Mesendoderm (in vitro differentiated cells): Measurements from ENCODE around the gene COLEC12.

Source experiments
- DNase-seq: peaks from one replicate; pipeline ENCODE4 v3.0.0; 2013
- H2AK5ac ChIP-seq: 2 replicates; pipeline ENCODE4 v1.6.1; 2013; ENCODE audit warnings: low read length, inconsistent platforms
- H2BK120ac ChIP-seq: 2 replicates; pipeline ENCODE4 v1.6.1; 2013; ENCODE audit warnings: low read depth, mild to moderate bottlenecking, low read length, moderate library complexity, mixed read lengths
- H2BK15ac ChIP-seq: replicated peaks from 2 replicates; pipeline ENCODE4 v1.6.1; 2013; ENCODE audit warnings: low read depth, mild to moderate bottlenecking, moderate library complexity
- H2BK5ac ChIP-seq: 2 replicates; pipeline ENCODE4 v1.6.1; 2013; ENCODE audit warnings: low read length, inconsistent platforms
- H3K18ac ChIP-seq: 2 replicates; pipeline ENCODE4 v1.6.1; 2013; ENCODE audit warnings: mild to moderate bottlenecking, low read length, mixed read lengths
- H3K23ac ChIP-seq: one replicate; pipeline ENCODE4 v1.6.1; 2013; ENCODE audit warnings: low read length
- H3K27ac ChIP-seq: 2 replicates; pipeline ENCODE4 v1.5.1; 2013; ENCODE audit warnings: low read depth, mild to moderate bottlenecking, inconsistent platforms, low read length, moderate library complexity
- H3K27me3 ChIP-seq: 2 replicates; pipeline ENCODE4 v1.6.1; 2013; ENCODE audit warnings: low read length, control low read depth, mild to moderate bottlenecking, inconsistent platforms; ENCODE audit not compliant: insufficient read depth, poor library complexity
- H3K36me3 ChIP-seq: 2 replicates; pipeline ENCODE4 v1.6.1; 2013; ENCODE audit warnings: low read length, inconsistent platforms; ENCODE audit not compliant: control insufficient read depth, insufficient read depth
- H3K4ac ChIP-seq: one replicate; pipeline ENCODE4 v1.6.1; 2013; ENCODE audit warnings: low read depth, mild to moderate bottlenecking, low read length, moderate library complexity
- H3K4me1 ChIP-seq: 2 replicates; pipeline ENCODE4 v1.6.1; 2013; ENCODE audit warnings: low read depth, low read length, inconsistent platforms; ENCODE audit not compliant: control insufficient read depth
- H3K4me2 ChIP-seq: 2 replicates; pipeline ENCODE4 v1.6.1; 2013; ENCODE audit warnings: low read length
- H3K4me3 ChIP-seq: 2 replicates; pipeline ENCODE4 v1.5.1; 2013; ENCODE audit warnings: mild to moderate bottlenecking, low read length
- H3K56ac ChIP-seq: one replicate; pipeline ENCODE4 v1.6.1; 2013; ENCODE audit warnings: low read length
- H3K79me1 ChIP-seq: 2 replicates; pipeline ENCODE4 v1.6.1; 2013; ENCODE audit warnings: low read length, inconsistent platforms
- H3K79me2 ChIP-seq: 2 replicates; pipeline ENCODE4 v1.6.1; 2013; ENCODE audit warnings: mild to moderate bottlenecking, low read length; ENCODE audit not compliant: control insufficient read depth, insufficient read depth
- H3K9ac ChIP-seq: 2 replicates; pipeline ENCODE4 v1.6.1; 2013; ENCODE audit warnings: low read length, inconsistent platforms
- H4K5ac ChIP-seq: one replicate; pipeline ENCODE4 v1.6.1; 2013; ENCODE audit warnings: low read length
- H4K8ac ChIP-seq: one replicate; pipeline ENCODE4 v1.6.1; 2013; ENCODE audit warnings: low read depth, mild to moderate bottlenecking, control low read depth, low read length, moderate library complexity
- WGBS: extraction: QIAGEN DNeasy Blood & Tissue Kit; methylation state at CpG from one replicate; pipeline ENCODE4 v1.1.7; 2013; ENCODE audit warnings: low lambda C conversion rate, missing lambda C conversion rate; ENCODE audit not compliant: insufficient coverage; ENCODE audit errors: extremely low coverage; 5-methylcytosine and 5-hydroxymethylcytosine counted together

COLEC12 gene

GRCh38 chr18:421247-422155 is 79.0 kb downstream of the COLEC12 start:
- Histone ChIP-seq H3K4me1 (no peaks in the 10 kb centered on the region), H3K4me3 (no peak overlapping the region), H3K27ac (no peak overlapping the region), H2BK5ac (no peak overlapping the region), H3K18ac (no peak overlapping the region), H3K9ac (no peak overlapping the region), H4K5ac (no peak overlapping the region), H3K4me2 (no peak overlapping the region), H3K23ac (no peak overlapping the region), H3K79me1 (no peaks in the 10 kb centered on the region), H2AK5ac (no peak overlapping the region), H3K79me2 (no peaks in the 10 kb centered on the region), H3K36me3 (no peaks in the 10 kb centered on the region), H2BK15ac (no peak overlapping the region), H3K27me3 (no peaks in the 10 kb centered on the region), H3K4ac (no peak overlapping the region), H4K8ac (no peak overlapping the region), H2BK120ac (no peak overlapping the region), H3K56ac (no peak overlapping the region)
- DNase-seq: peak; percentile 38
- WGBS: no CpG with 5 or more reads among the region's 6 CpGs

DNA sequence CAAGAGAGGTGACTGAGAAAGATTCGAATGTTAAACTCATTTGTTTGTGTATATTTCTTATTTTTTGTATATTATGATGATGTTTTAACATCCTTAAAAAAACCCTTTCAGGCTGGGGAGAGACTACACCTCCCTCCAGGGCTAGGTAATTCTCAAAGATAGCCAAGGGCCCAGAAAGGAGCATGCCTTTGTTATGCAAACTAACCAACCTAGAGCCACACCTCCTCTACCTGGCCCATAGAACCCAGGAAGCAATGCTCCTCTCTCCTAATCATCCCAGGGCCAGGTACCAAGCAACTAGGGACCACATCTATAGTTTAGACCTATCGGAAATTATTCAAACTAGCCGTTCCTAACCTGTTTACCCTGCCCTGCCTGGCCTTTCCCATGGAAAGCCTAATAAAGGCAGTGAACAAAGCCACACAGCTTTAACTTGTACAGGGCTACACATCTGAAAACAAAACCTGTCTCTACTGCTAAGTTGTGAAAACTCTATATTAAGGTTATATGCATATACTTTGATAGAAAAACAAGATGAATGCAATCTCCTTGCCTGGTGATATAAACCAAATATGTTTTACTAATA is 79.7 kb downstream of the COLEC12 start:
- Histone ChIP-seq H4K5ac (no peak overlapping the region), H4K8ac (no peak overlapping the region), H2BK15ac (no peak overlapping the region), H2AK5ac (no peak overlapping the region), H3K27me3 (no peaks in the 10 kb centered on the region), H3K79me1 (no peaks in the 10 kb centered on the region), H3K4me1 (no peaks in the 10 kb centered on the region), H3K4me3 (no peak overlapping the region), H2BK5ac (no peak overlapping the region), H3K4ac (no peak overlapping the region), H3K4me2 (no peak overlapping the region), H3K9ac (no peak overlapping the region), H3K36me3 (no peaks in the 10 kb centered on the region), H2BK120ac (no peak overlapping the region), H3K18ac (no peak overlapping the region), H3K23ac (no peak overlapping the region), H3K56ac (no peak overlapping the region), H3K27ac (no peak overlapping the region), H3K79me2 (no peaks in the 10 kb centered on the region)
- WGBS: no CpG with 5 or more reads among the region's 3 CpGs
- peak; percentile 47 for DNase-seq

GRCh38 chr18:419541-420175 is 80.8 kb downstream of the COLEC12 start:
- H3K4me1 ChIP-seq: no peaks in the 10 kb centered on the region
- H3K79me2 ChIP-seq: no peaks in the 10 kb centered on the region
- H3K27me3 ChIP-seq: no peaks in the 10 kb centered on the region
- H2BK15ac ChIP-seq: no peak overlapping the region
- H3K4me3 ChIP-seq: no peak overlapping the region
- H3K36me3 ChIP-seq: no peaks in the 10 kb centered on the region
- H2BK5ac ChIP-seq: no peak overlapping the region
- H3K18ac ChIP-seq: no peak overlapping the region
- no peak for DNase-seq
- no peak overlapping the region for H3K27ac ChIP-seq
- H3K9ac ChIP-seq: no peak overlapping the region
- no peak overlapping the region for H3K56ac ChIP-seq
- H4K8ac ChIP-seq: no peak overlapping the region
- H2AK5ac ChIP-seq: no peak overlapping the region
- no peaks in the 10 kb centered on the region for H3K79me1 ChIP-seq
- H2BK120ac ChIP-seq: no peak overlapping the region
- H3K4me2 ChIP-seq: no peak overlapping the region
- no peak overlapping the region for H3K23ac ChIP-seq
- no peak overlapping the region for H3K4ac ChIP-seq
- WGBS: no CpG with 5 or more reads among the region's 5 CpGs
- no peak overlapping the region for H4K5ac ChIP-seq

- H3K27ac ChIP-seq: no peak overlapping the region
- H2BK15ac ChIP-seq: no peak overlapping the region
- H3K79me1 ChIP-seq: no peaks in the 10 kb centered on the region
- no peak overlapping the region for H3K4ac ChIP-seq
- H3K4me3 ChIP-seq: no peak overlapping the region
- DNase-seq: no peak
- H4K5ac ChIP-seq: no peak overlapping the region
- no peak overlapping the region for H3K9ac ChIP-seq
- H4K8ac ChIP-seq: no peak overlapping the region
- H3K23ac ChIP-seq: no peak overlapping the region
- H3K36me3 ChIP-seq: no peaks in the 10 kb centered on the region
- no peak overlapping the region for H2BK5ac ChIP-seq
- no peak overlapping the region for H3K18ac ChIP-seq
- H3K4me1 ChIP-seq: no peaks in the 10 kb centered on the region
- H3K79me2 ChIP-seq: no peaks in the 10 kb centered on the region
- H2AK5ac ChIP-seq: no peak overlapping the region
- no peaks in the 10 kb centered on the region for H3K27me3 ChIP-seq
- no peak overlapping the region for H3K4me2 ChIP-seq
- no peak overlapping the region for H2BK120ac ChIP-seq
- no peak overlapping the region for H3K56ac ChIP-seq
- no CpG with 5 or more reads among the region's 5 CpGs for WGBS
These were observed 83.0 kb downstream of the COLEC12 start for GRCh38 chr18:417495-417894.

GRCh38 chr18:416930-417329 is 83.6 kb downstream of the COLEC12 start:
- H3K27ac ChIP-seq: no peak overlapping the region
- WGBS: no CpG with 5 or more reads among the region's 1 CpG
- no peak for DNase-seq

More at GRCh38 chr18:416930-417329, 83.6 kb downstream of the COLEC12 start:
- Histone ChIP-seq H3K4me2 (no peak overlapping the region), H3K27me3 (no peaks in the 10 kb centered on the region), H3K4ac (no peak overlapping the region), H3K23ac (no peak overlapping the region), H4K5ac (no peak overlapping the region), H2BK5ac (no peak overlapping the region), H3K4me1 (no peaks in the 10 kb centered on the region), H2BK15ac (no peak overlapping the region), H2AK5ac (no peak overlapping the region), H4K8ac (no peak overlapping the region), H3K9ac (no peak overlapping the region), H3K79me2 (no peaks in the 10 kb centered on the region), H3K18ac (no peak overlapping the region), H3K36me3 (no peaks in the 10 kb centered on the region), H3K4me3 (no peak overlapping the region), H3K56ac (no peak overlapping the region), H2BK120ac (no peak overlapping the region), H3K79me1 (no peaks in the 10 kb centered on the region)
